Hindlimb muscle (tissue), 1 donor: ENCODE results near the gene CCSER1. TPM values are rescaled to one million over a fixed set of nuclear protein-coding genes. Genes with fewer than 3 reads are reported as not detected.

Experiments
- DNase-seq: peaks from one replicate; pipeline ENCODE4 v3.0.0-alpha.2; 2013
- polyA plus RNA-seq: library from polyadenylated mRNA; unstranded; fragments of 120-200 nt; gene quantifications from one replicate; pipeline ENCODE4 v1.2.1, GENCODE V29; 2013; ENCODE audit not compliant: insufficient read length

CCSER1 gene
- polyA plus RNA-seq, 1 donor: 0.37 TPM

GRCh38 chr4:90970021-90970420 is 842.8 kb downstream of the CCSER1 start:
- DNase-seq: no peak

- no peak for DNase-seq
Measured at GRCh38 chr4:90977726-90978125, 850.5 kb downstream of the CCSER1 start.

GRCh38 chr4:90979556-90979955 is 852.4 kb downstream of the CCSER1 start:
- no peak for DNase-seq

- no peak for DNase-seq
Measured at GRCh38 chr4:90982813-90983212, 855.6 kb downstream of the CCSER1 start.

- no peak for DNase-seq
Measured at GRCh38 chr4:90990284-90990683, 863.1 kb downstream of the CCSER1 start.

- DNase-seq: no peak
Measured at GRCh38 chr4:90992213-90992612, 865.0 kb downstream of the CCSER1 start.

GRCh38 chr4:90994851-90995574 is 867.8 kb downstream of the CCSER1 start:
- DNase-seq: no peak

GRCh38 chr4:90995996-90996395 is 868.8 kb downstream of the CCSER1 start:
- no peak for DNase-seq

GRCh38 chr4:90996813-90997212 is 869.6 kb downstream of the CCSER1 start:
- DNase-seq: no peak

GRCh38 chr4:91015861-91016260 is 888.7 kb downstream of the CCSER1 start:
- no peak for DNase-seq

- no peak for DNase-seq
Measured at GRCh38 chr4:91019513-91019912, 892.3 kb downstream of the CCSER1 start.

- no peak for DNase-seq
Measured at GRCh38 chr4:91025241-91026148, 898.3 kb downstream of the CCSER1 start.

- DNase-seq: no peak
Measured at GRCh38 chr4:91028228-91028627, 901.0 kb downstream of the CCSER1 start.

GRCh38 chr4:91031761-91032160 is 904.6 kb downstream of the CCSER1 start:
- no peak for DNase-seq

GRCh38 chr4:91032725-91033445 is 905.7 kb downstream of the CCSER1 start:
- DNase-seq: no peak

GRCh38 chr4:91035276-91035675 is 908.1 kb downstream of the CCSER1 start:
- DNase-seq: no peak

- no peak for DNase-seq
Measured at GRCh38 chr4:91037951-91038350, 910.8 kb downstream of the CCSER1 start.

- no peak for DNase-seq
Measured at GRCh38 chr4:91057871-91058270, 930.7 kb downstream of the CCSER1 start.

- DNase-seq: no peak
Measured at GRCh38 chr4:91058345-91058744, 931.2 kb downstream of the CCSER1 start.

GRCh38 chr4:91064157-91064853 is 937.1 kb downstream of the CCSER1 start:
- peak; percentile 23 for DNase-seq

- no peak for DNase-seq
Measured at GRCh38 chr4:91065117-91065516, 937.9 kb downstream of the CCSER1 start.

GRCh38 chr4:91070736-91071135 is 943.5 kb downstream of the CCSER1 start:
- DNase-seq: no peak
